HG03432 (cell line): ENCODE measurements around the gene SLC35G1.

Experiments used
- ATAC-seq: cut with Tn5 transposase; IDR thresholded peaks from one replicate; pipeline ENCODE4 v1.9.1; 2021; ENCODE audit warnings: mild to moderate bottlenecking, moderate library complexity; ENCODE audit not compliant: unreplicated experiment

SLC35G1 gene

DNA sequence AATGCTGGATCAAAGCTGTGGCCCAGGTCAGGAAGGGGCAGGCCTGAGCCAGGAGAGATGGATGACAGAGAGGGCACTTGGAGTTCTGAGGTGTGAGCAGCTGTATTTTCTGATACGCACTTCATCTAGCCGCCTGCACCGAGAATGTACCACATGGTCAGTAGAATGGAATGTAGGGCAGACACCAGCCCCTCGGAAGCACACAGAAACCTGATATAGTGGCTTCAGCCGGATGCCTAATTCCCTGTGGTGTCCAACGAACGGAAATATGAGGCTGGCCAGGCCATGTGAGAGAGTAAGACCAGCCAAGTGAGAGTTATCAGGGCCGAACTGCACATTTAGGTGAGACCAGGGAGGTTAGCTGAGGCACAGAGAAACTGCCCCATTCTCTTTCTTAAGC lies 53.3 kb downstream of the SLC35G1 start:
- no peak for ATAC-seq

- no peak for ATAC-seq
Observed at GRCh38 chr10:93947524-93947923, 53.7 kb downstream of the SLC35G1 start.

DNA sequence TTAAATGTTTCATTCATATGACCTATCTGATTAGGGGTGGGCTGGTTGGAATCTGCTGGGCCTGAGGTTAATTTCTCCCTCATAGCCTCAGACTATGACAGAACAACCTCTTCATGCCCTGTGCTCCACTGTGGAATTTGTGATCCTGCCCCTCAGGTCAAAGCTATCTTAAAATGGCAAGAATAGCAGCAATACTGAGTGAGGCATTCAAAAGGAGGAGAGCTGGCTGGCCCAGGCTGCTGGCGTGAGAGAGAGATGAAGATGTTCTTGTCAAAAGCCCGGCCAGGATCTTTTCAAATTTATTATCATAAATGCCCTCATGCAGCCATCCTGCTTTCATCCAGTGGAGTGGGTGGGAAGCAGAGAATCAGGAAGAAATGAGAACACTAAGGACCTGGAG lies 58.1 kb downstream of the SLC35G1 start:
- ATAC-seq: no peak
